ENCODE measurements around the gene STPG1.

DNA sequence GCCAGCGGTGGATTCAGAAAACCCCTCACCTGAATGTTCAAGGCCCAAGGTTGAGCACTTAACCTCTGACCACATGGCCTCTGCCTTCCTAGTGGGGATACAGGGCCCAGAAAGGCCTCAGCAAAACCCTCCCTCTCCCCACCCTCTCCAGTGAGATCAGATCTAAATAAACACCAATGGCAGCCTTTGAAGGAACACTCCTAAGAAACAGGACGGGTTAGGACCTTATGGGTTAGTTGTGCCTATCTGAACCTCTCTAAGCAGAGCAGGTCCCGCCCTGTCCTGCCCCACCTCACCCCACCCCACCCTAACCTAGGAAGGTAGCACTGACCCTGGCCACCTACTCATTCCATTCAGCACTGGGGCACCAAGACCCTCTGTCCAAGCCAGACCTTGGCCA lies 102.3 kb downstream of the STPG1 start:
- TF ChIP-seq, protein P1, sequence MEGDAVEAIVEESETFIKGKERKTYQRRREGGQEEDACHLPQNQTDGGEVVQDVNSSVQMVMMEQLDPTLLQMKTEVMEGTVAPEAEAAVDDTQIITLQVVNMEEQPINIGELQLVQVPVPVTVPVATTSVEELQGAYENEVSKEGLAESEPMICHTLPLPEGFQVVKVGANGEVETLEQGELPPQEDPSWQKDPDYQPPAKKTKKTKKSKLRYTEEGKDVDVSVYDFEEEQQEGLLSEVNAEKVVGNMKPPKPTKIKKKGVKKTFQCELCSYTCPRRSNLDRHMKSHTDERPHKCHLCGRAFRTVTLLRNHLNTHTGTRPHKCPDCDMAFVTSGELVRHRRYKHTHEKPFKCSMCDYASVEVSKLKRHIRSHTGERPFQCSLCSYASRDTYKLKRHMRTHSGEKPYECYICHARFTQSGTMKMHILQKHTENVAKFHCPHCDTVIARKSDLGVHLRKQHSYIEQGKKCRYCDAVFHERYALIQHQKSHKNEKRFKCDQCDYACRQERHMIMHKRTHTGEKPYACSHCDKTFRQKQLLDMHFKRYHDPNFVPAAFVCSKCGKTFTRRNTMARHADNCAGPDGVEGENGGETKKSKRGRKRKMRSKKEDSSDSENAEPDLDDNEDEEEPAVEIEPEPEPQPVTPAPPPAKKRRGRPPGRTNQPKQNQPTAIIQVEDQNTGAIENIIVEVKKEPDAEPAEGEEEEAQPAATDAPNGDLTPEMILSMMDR (IDR thresholded peaks at IDR 0.05) = no peak
- TF ChIP-seq POLR2AphosphoS5 (IDR thresholded peaks at IDR 0.05) = no peak
